Head of caudate nucleus (tissue), 42 donors: Measurements from ENCODE around the gene BET1.
A peak's percentile ranks its signal among the peaks of the same experiment; 100 is the strongest.
"Not testable (repeated sequence)": the region's sequence is repeated elsewhere in the genome, so short reads cannot be mapped to it uniquely, and the experiment has no call there.

ENCODE experiments used
- DNase-seq, 42 donors: peaks; one replicate each; pipeline versions ENCODE4 v3.0.0 to v3.0.0-alpha.2; 2020 to 2021; ENCODE audit warnings: mixed read lengths in 7 of 42
- intact Hi-C: fragments of 100-400 bp; cut with DNase I; formaldehyde crosslinking; loops from one replicate; pipeline ENCODE4 v1.15.0; 2022

Gene BET1, protein sequence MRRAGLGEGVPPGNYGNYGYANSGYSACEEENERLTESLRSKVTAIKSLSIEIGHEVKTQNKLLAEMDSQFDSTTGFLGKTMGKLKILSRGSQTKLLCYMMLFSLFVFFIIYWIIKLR

DNA sequence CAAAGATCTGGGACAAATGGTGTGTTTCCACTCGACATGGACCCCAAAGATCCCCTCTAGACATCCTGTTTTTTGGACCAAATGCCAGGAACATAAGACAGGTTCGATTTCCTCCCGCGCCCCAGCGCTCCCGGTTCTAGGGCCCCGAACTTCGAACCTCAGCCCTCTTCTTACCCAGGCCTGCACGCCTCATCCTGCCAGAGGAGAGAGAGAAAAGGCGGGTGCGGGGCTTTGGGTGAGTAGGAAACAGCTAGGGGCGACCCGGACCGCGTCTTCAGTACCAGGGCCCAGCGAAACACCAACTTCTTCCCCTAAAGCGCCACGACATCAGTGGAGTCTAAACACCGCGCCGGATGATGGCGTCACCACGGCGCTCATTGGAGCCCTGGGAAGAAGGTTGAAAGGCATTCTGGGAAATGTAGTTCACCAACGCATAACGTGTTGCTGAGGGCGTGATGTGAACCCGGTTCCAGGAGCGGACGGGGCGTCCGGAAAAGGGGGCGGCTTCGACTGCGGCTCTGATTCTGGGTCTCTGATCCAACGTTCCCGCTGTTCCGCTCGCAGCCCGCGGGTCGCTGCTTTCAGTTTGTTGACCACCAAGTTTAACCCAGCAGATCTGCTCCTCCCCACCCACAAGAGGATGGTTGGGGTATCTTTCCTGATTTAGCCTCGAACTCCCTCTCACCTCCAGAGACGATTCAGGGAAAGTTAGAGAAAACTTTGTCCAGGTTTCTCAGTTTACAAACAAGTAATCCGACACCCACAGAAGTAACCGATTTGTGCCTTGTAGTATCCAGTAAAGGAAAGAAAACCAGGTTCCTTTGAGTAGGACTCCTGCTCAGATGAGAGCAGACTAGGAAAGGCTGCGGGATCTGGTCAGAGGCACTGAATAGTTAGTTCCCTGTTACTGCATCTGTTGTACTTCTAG, at the start of gene BET1:
Gene BET1, minus strand, starts transcription at position 332 of the 928 bp plus-strand sequence. Its CDS starts 139 bp downstream, at position 193.
- intact Hi-C loops: no loop called here
- DNase-seq: peak; percentile 88 to 98 (median 95)

DNA sequence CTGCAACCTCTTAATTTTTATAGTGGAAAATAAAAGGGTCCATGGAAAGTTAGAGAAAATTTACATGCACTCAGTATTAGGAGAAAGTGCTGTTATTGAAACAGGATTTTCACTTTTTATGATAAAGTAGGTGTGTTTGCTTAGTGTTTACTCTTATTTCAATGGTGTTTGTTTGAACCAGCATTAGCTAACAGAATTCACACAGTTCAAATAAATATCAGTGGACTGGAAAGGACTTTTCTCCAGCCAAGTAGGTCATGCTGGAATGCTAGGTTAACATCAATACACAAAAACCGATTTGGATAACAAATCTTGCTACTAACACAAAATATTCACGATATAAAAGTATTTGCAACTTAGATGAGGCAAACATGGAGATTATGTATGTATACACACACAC, 49.4 kb upstream of the BET1 start:
- intact Hi-C loops: no loop called here
- DNase-seq: no peak

DNA sequence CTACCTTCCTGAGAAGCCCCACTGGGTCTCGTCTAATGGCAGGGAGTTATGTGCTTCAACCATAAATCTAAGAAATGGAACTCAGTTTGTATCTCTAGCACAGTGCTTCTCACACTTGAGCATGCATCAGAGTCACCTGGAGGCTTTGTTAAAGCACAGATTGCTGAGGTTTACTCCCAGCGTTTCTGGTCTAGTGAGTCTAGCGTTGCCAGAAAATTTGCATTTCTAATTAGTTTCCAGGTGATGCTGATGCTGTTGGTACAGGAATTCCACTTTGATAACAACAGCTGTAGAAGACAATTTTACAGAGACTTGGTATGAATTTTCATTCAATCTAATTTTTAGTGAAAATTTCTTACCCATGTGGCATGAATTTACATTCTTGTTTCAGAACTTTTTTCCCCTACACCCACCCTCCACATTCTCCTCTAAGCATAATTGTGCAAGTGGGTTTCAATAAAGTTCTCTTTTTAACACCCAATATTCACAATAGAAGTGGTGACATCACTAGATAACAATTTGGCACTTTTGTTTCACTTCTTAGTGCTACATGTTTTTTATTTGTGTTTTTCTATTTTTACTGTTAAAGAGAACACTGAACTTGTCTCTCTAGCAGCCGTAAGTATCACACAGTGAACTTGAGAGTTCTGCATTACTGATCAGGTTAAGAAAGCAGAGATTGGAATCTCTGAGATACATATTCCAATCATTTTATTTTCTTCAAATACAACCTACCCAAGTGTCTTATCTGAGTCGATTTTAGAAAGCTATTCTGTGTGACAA, 48.4 kb upstream of the BET1 start:
- no peak for DNase-seq
- intact Hi-C loops: no loop called here

DNA sequence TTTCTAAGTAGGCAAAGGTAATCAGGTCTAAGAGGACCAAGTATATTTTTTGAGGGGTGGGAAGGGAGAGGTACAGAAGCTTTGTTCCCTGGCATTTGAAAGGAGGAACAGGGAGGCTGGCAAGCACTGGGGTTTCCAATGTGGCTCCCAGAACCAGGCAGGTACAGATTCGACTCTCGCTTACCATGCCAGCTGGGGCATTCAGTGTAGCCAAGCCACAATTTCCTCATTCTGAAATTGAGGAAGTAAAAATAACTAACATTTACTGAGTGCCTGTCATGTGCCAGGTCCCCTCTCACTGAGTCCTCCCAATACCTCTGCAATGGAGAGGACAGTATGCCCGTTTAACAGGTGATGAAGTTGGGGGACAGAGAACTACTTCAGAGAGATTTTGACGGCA, 45.9 kb upstream of the BET1 start:
- intact Hi-C loops: no loop called here
- DNase-seq: peak in 3 of 42 donors; percentile 1 to 34 (median 2)

DNA sequence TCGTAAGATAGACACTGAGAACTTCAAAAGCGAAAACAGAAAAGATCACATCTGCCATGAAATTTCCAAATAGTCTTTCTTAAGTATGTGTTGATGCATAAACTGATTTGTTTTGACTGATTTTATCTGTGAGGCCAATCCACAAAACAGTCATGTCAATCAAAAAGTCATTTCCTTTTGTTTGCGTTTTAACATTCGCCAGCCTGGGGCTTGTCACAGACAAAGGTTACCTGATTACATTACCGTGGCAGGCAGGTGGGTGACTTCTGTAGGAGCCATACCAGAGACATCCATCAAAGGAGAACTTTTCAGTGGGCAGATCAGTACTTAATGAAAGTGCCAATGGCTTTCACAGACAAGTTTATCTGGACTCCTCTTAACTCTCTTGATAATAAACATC, 45.5 kb upstream of the BET1 start:
- DNase-seq: no peak
- intact Hi-C loops: no loop called here

DNA sequence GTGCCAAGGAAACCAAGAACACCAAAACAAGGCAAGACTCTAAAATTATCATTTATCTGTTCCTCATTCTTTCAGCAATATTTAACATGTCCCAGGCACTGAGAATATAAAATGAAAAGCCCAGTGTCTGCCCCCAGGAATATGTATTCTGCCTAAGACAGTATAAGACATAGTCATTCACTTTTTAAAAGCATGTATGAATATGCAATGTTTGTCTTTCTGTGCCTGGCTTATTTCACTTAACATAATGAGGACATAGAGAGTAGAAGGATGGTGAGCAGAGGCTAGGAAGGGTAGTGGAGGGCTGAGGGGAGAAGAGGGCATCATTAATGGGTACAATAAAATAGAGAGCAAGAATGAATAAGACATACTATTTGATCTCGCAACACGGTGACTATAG, 44.6 kb upstream of the BET1 start:
- no peak for DNase-seq
- intact Hi-C loops: no loop called here

DNA sequence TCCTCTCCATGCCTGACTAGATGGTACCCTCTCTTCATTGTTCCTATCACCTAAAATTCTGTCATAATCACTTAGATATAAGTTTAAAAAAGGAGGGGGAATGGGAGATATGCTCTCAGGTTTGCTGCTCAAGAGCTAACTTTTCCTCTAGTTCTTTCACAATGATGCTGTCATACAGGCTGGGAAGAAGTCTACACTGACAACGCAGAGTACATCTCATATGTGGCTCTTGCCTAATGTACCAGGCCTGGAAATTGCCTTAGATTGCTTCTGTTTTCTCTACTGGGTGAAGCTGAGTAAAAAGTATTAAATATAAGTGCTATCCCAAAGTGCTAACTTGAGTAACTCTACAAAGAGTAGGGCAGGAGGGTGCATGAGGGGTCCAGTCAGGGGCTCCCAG, 43.8 kb upstream of the BET1 start:
- intact Hi-C loops: no loop called here
- DNase-seq: no peak

DNA sequence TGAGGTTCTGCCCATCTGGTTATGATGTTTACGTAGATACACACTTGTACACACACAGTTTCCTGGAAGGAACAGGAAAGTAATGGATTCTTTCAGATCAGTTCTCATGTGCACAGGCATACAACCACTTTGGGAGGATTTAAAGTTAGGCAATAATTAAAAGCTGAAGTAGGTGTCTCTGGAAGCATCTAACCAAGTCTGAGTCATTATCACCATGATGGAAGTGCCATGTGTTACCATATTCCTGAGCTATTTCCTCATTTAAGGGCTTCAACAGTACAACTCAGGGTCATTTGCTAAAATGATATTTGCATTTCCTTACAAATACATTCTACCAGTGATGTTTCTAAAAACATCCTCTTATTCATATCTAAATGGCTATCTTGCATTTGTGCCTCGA, 41.4 kb upstream of the BET1 start:
- DNase-seq: no peak

DNA sequence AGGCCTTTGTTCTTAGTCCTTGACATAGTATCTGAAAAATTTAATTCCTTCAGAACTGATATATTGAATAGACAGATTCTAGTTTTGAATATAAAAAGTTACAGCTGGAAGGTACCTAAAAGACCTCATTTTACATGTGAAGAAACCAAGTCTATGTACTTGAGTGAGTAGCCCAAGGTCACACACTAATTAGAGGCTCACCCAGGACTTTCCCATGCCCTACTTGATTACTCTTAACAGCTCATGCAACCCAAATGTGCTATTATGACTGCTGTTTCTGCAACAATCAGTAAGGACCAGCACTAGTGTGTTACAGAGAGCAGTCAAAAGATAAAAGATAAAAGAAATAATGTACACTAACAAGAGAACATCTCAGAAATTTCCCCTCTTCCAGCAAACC, 40.7 kb upstream of the BET1 start:
- DNase-seq: no peak
- intact Hi-C loops: no loop called here

More for the DNA sequence above, 41.4 kb upstream of the BET1 start:
- intact Hi-C loops: no loop called here

DNA sequence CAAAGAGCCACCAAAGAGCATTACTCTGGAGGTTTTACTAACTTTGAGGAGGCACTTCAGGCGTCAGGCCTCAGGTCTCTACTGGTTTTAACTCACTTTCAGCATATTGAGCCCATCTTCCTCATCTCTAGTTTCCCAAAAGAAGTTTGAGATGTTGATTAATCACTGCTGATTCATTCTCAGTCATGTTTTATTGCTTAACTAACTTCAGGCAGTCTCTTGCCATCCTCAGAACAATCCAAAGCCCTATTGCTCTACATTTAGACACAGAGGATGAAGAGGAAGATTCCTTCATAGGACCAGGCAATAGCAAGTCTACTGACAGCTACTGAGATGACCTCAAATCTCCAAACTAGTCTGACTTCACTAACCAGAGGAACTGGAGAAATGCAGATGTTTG, 39.1 kb upstream of the BET1 start:
- no peak for DNase-seq
- intact Hi-C loops: no loop called here

DNA sequence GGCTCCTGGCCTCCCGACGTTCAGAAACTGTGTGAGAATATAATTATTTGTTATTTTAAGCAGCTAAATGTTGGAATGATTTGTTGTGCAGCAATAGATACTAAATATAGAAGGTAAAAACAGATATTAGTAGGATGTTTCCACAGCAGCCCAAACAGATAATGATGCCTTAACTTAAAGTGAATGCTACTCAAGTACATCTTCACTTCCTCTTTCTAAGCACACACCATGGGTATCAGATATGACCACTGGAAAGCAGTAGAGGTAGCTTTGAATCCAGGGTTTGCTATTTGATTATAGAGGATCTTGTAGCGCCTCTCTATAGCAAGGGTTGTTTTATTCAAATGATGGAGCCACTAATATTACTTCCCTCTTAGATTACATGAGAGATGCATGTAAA, 38.2 kb upstream of the BET1 start:
- intact Hi-C loops: no loop called here
- DNase-seq: no peak

DNA sequence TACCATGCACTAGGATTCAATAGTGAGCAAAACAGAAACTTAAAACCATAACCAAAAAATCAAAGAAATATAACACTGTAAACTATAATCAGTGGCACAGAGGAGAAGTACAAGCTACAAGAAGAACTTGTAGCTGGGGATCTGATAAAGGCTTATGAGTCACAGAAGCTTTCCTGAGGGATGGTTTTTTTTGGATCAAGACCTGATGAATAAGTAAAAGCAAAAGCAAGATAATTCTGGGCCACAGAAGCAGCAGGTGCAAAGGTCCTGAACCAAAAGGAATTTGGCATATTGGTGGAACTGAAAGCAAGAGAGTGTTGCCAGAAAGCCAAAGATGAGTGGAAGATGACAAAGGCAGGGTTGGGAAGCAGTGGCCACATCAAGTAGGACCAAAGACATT, 37.4 kb upstream of the BET1 start:
- DNase-seq: no peak
- intact Hi-C loops: no loop called here

DNA sequence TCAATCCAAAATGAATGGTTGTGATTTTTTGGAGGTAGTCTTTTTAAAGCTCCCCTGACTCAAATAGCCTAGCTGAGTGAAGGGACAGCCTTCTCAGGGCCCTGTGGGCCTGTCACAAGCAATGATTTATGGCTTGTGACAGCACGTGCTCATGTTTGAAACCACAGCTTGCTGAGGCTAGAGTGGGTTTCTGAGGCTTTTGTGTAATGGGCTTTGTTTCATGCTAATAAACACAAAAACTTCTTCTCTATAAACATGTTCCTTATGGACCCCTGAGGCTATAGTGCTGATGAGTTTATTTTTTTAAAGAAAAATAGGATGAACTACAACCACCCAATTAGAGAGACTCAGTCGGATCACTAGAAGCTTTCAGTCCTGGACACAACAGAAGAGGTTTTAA, 36.1 kb upstream of the BET1 start:
- intact Hi-C loops: no loop called here
- DNase-seq: no peak

DNA sequence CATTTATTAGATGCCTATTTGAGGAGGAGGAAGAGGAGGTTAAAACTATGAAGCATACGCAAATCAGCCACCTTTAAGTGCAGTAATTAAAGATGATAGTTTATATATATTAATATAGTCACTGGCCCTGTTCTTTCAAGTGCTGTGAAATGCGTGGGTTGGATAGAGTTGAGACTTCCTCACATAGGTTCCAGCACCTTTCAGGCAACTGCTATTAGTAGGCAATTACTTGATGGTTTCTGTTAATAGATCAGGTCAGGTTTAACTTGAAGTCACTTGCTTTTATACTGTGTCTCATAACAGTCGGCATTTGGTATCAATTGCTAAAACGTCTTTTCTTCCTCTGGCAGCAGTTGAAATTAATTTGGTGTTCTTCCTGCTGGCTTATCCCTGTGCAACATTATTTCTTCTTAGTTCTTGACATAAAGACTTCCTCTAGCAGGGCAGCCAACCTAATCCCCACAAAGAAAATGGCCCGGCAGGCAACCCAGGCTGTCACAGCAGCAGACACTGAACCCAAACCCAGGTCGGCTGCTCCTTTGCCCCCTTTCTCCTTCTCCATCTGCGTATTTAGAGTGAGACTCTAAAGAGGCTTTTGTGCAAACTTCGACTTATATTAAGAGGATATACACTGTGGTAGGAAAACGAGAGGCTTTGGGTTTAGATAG, 35.3 kb upstream of the BET1 start:
- intact Hi-C loops: no loop called here
- peak in 4 of 42 donors; percentile 7 to 39 (median 10) for DNase-seq

DNA sequence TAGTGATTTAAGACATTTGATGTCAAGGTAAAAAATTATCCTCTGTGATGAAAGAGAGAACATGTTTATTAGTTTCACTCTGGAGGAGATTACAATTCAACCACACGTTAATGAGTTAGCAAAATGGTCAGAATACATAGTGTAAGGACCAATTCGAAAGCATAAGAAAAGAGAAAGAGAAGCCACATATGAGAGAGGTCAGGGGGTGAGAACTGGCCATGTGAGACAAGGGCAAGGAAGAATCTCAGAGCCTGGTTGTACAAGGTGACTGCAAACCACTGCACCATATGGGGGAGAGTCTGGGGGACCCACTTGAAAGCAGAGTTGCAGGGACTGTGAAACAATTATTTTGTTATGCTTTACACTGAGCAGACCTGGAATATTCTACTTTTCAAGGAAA, 27.7 kb upstream of the BET1 start:
- intact Hi-C loops: no loop called here

DNA sequence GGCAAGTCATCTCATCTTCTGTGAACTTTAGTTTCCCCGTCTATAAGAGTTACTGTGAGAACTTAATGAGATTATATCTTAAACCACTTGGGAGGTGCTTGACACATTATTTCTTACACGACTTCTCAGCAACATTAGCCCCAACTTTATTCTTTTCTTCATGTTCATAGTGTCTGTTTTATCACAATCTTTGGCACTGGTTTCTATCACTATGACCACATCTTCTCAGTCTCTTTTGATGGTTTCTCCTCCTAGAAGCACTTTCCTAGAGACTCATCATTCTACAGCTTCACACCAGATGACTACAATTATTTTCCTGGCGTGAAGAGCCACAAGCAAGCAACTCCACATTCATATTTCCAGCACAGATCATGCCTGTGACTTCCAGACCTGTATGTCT, 26.5 kb upstream of the BET1 start:
- DNase-seq: no peak
- intact Hi-C loops: no loop called here

More for the DNA sequence above, 27.7 kb upstream of the BET1 start:
- no peak for DNase-seq

DNA sequence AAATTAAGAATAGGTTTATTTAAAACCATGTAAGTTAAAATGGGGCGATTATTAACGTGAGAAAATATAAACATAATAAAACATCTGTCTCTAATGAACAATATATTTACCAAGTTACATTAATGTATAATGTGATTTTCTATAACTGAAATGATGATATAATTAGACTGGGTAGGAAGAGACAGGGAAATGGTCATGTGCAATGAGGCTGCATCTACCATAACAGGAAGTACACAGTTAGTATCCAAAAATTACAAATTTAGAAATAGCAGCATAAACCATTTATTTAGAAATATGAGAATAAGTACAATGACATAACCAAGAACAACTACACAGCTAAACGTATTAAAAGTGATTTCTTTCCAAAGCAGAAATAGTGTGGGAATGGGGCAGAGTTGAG, 25.8 kb upstream of the BET1 start:
- DNase-seq: no peak
- intact Hi-C loops: no loop called here

DNA sequence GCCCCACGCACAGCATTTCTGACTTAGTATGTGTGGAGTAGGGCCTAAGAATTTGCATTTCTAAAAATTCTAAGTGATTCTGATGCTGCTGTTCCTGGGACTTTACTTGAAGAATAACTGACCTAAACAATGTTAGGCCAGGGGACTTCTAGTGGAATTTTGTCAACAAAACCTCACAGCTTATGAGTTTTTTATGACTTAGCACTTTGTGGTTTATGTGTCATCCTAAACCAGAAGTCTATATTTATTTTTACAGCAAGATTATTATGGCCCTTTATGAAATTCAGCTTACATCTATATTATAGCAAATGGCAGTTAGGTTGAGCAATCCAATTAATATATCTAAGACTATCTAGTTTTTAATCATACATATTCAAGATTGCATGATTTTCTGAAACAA, 24.6 kb upstream of the BET1 start:
- intact Hi-C loops: no loop called here

DNA sequence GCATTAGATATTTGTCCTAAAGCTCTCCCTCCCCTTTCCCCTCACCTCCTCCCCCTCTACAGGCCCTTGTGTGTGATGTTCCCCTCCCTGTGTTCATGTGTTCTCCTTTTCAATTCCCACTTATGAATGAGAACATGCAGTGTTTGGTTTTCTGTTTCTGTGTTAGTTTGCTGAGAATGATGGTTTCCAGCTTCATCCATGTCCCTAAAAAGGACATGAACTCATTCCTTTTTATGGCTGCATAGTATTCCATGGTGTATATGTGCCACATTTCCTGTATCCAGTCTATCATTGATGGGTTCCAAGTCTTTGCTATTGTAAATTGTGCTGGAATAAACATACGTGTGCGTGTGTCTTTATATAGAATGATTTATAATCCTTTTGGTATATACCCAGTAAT, 22.5 kb upstream of the BET1 start:
- DNase-seq, intact Hi-C loops: not testable (repeated sequence)

More for the DNA sequence above, 24.6 kb upstream of the BET1 start:
- DNase-seq: no peak

DNA sequence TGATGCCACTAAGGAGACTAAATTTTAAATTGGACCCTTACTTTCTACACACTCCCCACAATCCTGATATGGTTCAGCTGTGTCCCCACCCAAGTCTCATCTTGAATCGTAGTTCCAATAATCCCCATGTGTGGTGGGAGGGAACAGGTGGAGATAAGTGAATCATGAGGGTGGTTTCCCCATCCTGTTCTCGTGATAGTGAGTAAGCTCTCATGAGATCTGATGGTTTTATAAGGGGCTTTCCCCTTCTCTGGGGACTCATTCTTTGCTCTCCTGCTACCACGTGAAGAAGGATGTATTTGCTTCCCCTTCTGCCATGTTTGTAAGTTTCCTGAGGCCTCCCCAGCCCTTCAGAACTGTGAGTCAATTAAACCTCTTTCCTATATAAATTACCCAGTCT, 18.4 kb upstream of the BET1 start:
- no peak for DNase-seq
- intact Hi-C loops: no loop called here
